Activated naive CD8-positive, alpha-beta T cell treated with anti-CD3 and anti-CD28 coated beads, Interleukin-2, amount 50 U/mL, for 16 hours (primary cell): ENCODE results near the gene SBF1.

Experiments
- DNase-seq: peaks from one replicate; pipeline ENCODE4 v3.0.0-alpha.2; 2020; ENCODE audit warnings: low read depth, low spot score

SBF1 gene

DNA sequence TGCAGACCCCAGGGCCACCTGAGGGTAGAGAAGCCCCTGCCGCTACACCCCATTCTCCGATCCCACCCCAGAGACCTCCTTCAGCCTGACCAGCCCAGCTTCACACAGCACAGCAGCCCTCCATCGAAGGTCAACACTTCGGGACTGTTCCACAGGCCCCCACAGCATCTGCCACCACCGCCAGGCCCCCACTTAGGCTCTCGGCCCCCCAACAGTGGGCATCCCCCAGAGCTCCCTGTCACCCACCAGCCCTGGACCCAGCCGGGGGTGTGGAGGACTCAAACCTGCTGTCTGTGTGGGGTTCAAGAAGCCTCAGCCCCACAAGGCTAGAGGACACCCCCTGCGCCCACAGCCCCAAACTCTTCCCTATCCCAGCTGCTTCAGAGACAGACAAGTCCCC, 6.2 kb downstream of the SBF1 start:
- DNase-seq = no peak

DNA sequence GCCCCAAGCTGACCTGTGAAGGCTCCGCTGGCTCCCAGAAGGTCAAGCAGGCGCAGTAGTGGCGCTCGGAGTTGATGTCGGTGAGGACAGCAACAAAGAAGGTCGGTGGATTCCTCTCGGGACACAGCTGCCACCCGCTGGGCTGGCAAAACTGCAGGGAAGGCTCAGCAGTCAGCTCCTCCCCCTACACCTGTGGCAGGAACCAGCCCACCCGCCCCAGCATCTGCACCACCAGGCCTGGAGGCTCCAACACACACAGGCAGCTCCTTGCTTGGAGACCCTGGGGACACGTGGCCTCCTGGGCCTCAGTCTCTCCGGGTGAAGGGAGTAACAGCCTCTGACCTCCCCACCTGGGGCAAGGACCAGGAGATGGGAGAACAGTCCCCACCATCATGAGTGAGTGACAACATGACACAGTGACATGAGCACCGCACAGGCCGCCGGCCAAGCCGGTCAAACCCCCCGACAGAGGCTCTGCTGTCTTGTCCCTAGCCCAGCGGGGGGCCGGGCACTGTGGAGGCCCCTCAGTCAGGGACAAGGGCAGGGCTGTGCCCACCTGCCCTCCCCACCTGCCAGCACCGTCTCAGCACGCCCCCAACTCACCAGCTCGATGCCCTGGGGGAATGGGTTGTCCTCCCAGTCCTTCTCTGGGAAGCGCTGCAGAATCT, 6.9 kb downstream of the SBF1 start:
- no peak for DNase-seq

- DNase-seq = no peak
Measured at GRCh38 chr22:50467341-50467740, 7.5 kb downstream of the SBF1 start.

DNA sequence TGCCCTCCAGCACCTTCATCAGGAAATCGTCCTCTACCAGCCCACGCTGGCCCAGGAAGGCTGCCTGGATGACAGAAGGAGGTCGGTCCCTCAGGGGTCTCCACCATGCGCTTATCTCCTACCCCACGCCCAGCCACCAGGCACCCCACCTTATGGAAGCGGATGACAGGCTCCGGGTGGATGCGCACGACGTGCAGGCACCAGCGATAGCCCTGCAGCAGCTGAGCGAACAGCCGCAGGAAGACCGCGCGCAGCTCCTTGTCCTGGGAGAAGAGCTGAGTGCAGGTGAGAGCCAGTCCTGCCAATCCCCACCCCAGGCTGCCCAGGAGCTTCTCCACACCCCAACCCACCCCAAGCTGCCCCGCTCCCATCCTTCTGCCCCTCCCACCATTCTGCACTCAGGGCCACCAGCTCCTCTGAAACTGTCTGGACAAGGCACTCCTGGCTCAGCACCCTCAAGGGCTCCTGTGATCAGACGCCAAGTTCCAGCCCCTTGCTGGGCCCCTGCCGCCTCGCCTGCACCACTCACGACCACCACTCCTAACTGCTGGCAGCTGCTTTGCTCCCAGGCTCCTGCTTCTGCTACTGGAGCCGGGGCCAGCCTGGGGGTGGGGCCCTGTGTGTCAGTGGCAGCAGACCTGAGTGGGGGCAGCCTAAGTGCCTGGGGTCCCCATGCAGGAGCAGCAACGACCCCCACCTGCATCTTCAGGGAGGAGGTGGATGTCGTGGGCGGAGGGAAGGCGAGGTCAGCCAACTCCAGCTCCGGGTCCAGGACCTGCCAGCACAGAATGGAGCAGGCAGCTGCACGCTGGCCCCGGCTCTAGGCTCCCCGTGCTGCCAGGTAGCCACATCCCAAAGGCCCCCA, 9.5 kb downstream of the SBF1 start:
- no peak for DNase-seq

DNA sequence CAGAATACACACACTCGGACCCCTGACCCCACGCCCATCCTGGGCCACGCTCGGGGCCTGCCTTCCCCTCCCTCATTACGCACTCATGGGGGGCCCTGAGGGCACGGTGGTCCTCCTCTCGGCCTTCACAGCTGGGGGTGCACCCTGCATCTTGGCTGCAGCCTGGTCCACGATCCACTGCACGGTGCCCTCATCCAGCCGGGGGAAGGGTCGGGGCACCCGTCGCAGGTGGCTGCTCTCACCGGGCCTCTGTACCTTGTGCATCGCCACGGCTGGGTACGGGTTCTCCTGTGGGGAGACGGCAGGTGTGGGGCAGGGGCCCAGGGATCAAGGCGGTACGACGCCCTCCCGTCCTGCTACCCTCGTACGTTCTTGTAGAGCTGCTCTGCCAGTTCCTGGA, 10.4 kb downstream of the SBF1 start:
- DNase-seq = no peak

GRCh38 chr22:50463188-50463900, 11.5 kb downstream of the SBF1 start:
- no peak for DNase-seq

DNA sequence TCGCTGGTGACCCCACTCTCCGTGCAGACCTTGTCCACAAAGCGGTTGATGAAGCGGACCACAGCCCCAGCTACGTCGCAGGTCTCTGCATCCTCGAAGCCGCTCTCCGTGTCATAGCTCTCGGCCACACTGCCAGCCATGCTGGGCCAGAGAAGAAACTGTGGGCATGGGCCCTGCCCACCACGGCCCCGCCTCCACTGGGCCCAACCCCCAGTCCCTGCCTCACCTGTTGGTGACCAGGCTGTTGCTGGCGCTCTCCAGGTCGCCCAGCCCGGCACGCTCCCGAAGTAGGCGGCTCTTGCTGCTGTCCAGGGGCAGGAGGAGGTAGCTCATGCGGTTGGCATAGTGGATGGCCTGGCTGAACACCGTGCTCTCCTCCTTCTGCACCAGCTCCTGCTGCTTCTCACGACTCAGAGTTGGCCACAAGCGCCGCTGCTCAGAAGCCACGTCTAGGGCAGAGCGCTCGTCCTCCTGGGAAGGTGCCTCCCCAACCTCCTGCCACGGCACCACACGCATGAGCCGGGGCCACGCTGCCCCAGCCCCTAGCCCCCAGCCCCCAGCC, 12.8 kb downstream of the SBF1 start:
- no peak for DNase-seq

- no peak for DNase-seq
Measured at GRCh38 chr22:50461536-50461935, 13.3 kb downstream of the SBF1 start.

GRCh38 chr22:50460938-50461337, 13.9 kb downstream of the SBF1 start:
- DNase-seq = no peak

DNA sequence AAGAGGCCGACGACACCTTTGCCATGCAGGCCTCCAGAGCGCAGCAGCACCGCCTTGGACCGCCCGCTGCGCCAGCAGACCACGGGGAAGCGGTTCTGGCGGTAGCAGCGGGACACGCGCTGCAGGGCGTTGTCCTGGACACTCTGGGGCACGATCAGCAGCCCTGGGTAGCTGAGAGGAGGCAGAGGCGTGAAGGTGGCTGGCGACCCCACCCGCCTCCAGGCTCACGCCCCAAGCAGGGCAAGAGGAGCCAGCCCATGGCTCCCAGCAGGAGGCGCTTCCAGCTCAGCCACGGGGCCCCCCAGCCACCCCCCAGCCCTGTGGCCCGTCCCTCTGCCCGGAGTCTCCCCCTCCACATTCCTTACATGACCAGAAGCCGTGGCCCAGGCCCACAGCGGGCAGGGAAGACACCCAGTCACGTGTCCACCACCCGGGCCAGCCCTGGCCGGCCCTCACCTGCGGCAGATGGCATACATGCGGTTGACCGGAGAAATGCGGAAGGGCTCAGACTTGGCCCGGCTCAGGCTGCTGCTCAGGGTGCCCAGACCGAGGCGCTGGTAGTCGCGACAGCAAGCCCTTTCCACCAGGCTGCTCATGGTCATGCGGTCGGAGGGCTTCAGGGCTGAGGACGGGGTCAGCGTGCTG, 15.2 kb downstream of the SBF1 start:
- no peak for DNase-seq

GRCh38 chr22:50459016-50459415, 15.8 kb downstream of the SBF1 start:
- no peak for DNase-seq

- no peak for DNase-seq
Measured at GRCh38 chr22:50456466-50457234, 18.2 kb downstream of the SBF1 start.

DNA sequence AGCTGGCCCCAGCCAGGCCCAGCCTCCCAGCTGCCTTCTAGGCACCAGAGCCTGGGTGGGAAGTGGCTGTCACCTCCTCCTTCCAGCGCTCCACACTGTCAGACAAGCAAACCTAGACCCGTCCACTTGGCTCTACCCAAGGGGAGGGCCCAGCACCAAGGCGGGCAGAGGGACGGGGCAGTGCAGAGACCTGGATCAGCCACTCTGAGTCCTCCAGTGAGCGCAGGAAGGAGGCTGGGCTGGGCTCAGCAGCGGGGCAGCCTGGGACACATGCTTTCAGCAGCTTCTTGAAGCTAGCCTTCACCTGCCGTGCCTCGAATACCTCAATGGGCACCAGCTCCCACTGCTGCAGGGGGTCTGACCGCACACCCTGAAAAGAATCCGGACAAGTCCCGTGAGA, 18.8 kb downstream of the SBF1 start:
- DNase-seq = no peak

GRCh38 chr22:50455201-50455600, 19.6 kb downstream of the SBF1 start:
- DNase-seq = no peak

- DNase-seq = no peak
Measured at GRCh38 chr22:50454556-50455075, 20.2 kb downstream of the SBF1 start.

DNA sequence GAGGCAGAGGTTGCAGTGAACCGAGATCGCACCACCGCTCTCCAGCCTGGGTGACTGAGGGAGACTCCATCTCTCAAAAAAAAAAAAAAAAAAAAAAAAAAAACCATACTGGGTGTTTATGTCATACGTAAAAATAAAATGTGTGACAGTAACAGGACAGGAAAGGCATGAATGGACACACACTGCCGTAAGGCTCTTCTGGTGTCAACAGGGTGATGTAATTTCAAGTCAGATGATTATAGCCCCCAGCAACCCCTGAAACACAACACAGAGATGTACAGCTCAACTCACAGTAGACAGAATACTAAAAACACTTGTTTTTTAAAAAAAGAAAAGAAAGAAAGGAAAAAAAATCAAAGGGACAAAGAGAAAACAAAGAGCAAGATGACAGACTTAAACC, 22.2 kb downstream of the SBF1 start:
- no peak for DNase-seq

- DNase-seq = no peak
Measured at GRCh38 chr22:50447576-50448551, 27.0 kb downstream of the SBF1 start.

GRCh38 chr22:50446708-50447575, 27.9 kb downstream of the SBF1 start:
- DNase-seq = no peak
